Astrocyte (in vitro differentiated cells and primary cell): Measurements from ENCODE around the gene XYLT1. TPM values are rescaled to one million over a fixed set of nuclear protein-coding genes. Genes with fewer than 3 reads are reported as not detected.

Experiments used
- DNase-seq: peaks from one replicate; pipeline ENCODE4 v3.0.0-alpha.2; 2010; ENCODE audit warnings: low read depth
- FAIRE-seq: peaks from 2 replicates; lab custom pipeline; 2011; peaks lifted over from hg19 to GRCh38; lab: Jason Lieb, UNC
- H2AFZ ChIP-seq: 2 replicates; pipeline ENCODE4 v1.6.0; 2012; ENCODE audit warnings: low read depth, low read length, inconsistent platforms
- H3K27ac ChIP-seq: 2 replicates; pipeline ENCODE4 v1.5.1; 2011; ENCODE audit warnings: low read depth, low read length, inconsistent platforms
- H3K27me3 ChIP-seq: 2 replicates; pipeline ENCODE4 v1.6.0; 2011; ENCODE audit warnings: low read length, inconsistent platforms; ENCODE audit not compliant: insufficient read depth
- H3K36me3 ChIP-seq: 2 replicates; pipeline ENCODE4 v1.5.1; 2011; ENCODE audit warnings: low read length, inconsistent platforms; ENCODE audit not compliant: insufficient read depth
- H3K4me1 ChIP-seq: 2 replicates; pipeline ENCODE4 v1.5.1; 2011; ENCODE audit warnings: low read length, inconsistent platforms; ENCODE audit not compliant: insufficient read depth
- H3K4me2 ChIP-seq: 2 replicates; pipeline ENCODE4 v1.6.0; 2012; ENCODE audit warnings: low read length, inconsistent platforms
- H3K4me3 ChIP-seq: 2 replicates; pipeline ENCODE4 v1.5.1; 2011; ENCODE audit warnings: low read depth, mild to moderate bottlenecking, low read length, inconsistent platforms; ENCODE audit not compliant: insufficient read depth
- H3K79me2 ChIP-seq: 2 replicates; pipeline ENCODE4 v1.6.0; 2012; ENCODE audit warnings: mild to moderate bottlenecking, low read length, inconsistent platforms; ENCODE audit not compliant: insufficient read depth
- H3K9ac ChIP-seq: 2 replicates; pipeline ENCODE4 v1.6.0; 2012; ENCODE audit warnings: mild to moderate bottlenecking, low read length, inconsistent platforms
- H3K9me3 ChIP-seq: 2 replicates; pipeline ENCODE4 v1.5.1; 2012; ENCODE audit warnings: low read depth, mild to moderate bottlenecking, low read length, inconsistent platforms; ENCODE audit not compliant: insufficient read depth
- H4K20me1 ChIP-seq: 2 replicates; pipeline ENCODE4 v1.6.0; 2012; ENCODE audit warnings: low read length, inconsistent platforms; ENCODE audit not compliant: insufficient read depth
- H3K27ac Mint-ChIP-seq: one replicate; pipeline ENCODE4 v1.8.0; 2021; ENCODE audit warnings: mild to moderate bottlenecking, mixed read lengths; ENCODE audit not compliant: unreplicated experiment
- H3K27me3 Mint-ChIP-seq: one replicate; pipeline ENCODE4 v1.8.0; 2021; ENCODE audit warnings: low read depth, mixed read lengths; ENCODE audit not compliant: unreplicated experiment
- H3K36me3 Mint-ChIP-seq: one replicate; pipeline ENCODE4 v1.8.0; 2021; ENCODE audit warnings: low read depth, mixed read lengths; ENCODE audit not compliant: unreplicated experiment
- H3K4me1 Mint-ChIP-seq: one replicate; pipeline ENCODE4 v1.8.0; 2021; ENCODE audit warnings: low read depth, mixed read lengths; ENCODE audit not compliant: unreplicated experiment
- H3K4me3 Mint-ChIP-seq: one replicate; pipeline ENCODE4 v1.8.0; 2021; ENCODE audit warnings: mild to moderate bottlenecking, moderate library complexity, mixed read lengths; ENCODE audit not compliant: unreplicated experiment
- H3K9me3 Mint-ChIP-seq: one replicate; pipeline ENCODE4 v1.8.0; 2021; ENCODE audit warnings: mild to moderate bottlenecking, mixed read lengths; ENCODE audit not compliant: unreplicated experiment
- EZH2 ChIP-seq: IDR thresholded peaks from 2 replicates; pipeline ENCODE4 v1.6.1; 2012; ENCODE audit warnings: mild to moderate bottlenecking, low read length, inconsistent platforms; ENCODE audit not compliant: insufficient read depth
- total RNA-seq: library from RNA; stranded (reverse); gene quantifications from 2 replicates; pipeline ENCODE4 v1.2.1, GENCODE V29; 2021
- TF ChIP-seq, protein P1 (sequence below): IDR thresholded peaks from 2 replicates; pipeline ENCODE4 v1.5.1; 2011; ENCODE audit warnings: low read depth, mild to moderate bottlenecking, inconsistent platforms, low read length, moderate library complexity; ENCODE audit not compliant: insufficient read depth

Gene XYLT1
- total RNA-seq, 1 donor from 2014 or later = 22.9 TPM

DNA sequence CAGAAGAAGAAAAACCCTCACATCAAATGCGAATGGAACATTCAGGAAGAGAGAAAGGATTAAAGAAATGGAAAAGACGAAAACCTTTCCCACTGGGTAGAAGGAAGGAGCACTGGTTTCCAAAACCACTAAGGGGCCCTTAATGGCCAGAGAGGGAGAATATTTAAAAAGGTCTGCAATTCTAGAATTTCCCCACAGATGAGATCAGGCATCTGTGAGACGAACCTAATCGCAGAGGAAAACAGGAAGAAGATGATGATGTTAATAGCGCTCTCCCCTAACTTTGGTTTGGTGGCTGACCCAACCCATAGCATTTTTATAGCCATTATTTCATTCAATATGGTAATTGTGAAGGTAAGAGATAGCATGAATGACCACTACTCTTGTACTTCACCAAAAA, 32.8 kb downstream of the XYLT1 start:
- peaks cover 5% of the 10 kb centered on the region for H3K36me3 Mint-ChIP-seq
- no peaks in the 10 kb centered on the region for H3K27me3 Mint-ChIP-seq
- FAIRE-seq = no peak
- Histone ChIP-seq H3K79me2 (peaks cover 90% of the 10 kb centered on the region), H2AFZ (no peak overlapping the region), H3K9me3 (no peaks in the 10 kb centered on the region), H3K4me3 (no peak overlapping the region), H3K36me3 (no peaks in the 10 kb centered on the region), H3K27ac (no peak overlapping the region), H3K4me2 (no peak overlapping the region), H4K20me1 (peaks cover 95% of the 10 kb centered on the region), H3K4me1 (no peaks in the 10 kb centered on the region), H3K9ac (no peak overlapping the region), H3K27me3 (no peaks in the 10 kb centered on the region)
- H3K9me3 Mint-ChIP-seq = peaks cover 1% of the 10 kb centered on the region
- no peak overlapping the region for H3K4me3 Mint-ChIP-seq
- no peak overlapping the region for H3K27ac Mint-ChIP-seq
- TF ChIP-seq, protein P1, sequence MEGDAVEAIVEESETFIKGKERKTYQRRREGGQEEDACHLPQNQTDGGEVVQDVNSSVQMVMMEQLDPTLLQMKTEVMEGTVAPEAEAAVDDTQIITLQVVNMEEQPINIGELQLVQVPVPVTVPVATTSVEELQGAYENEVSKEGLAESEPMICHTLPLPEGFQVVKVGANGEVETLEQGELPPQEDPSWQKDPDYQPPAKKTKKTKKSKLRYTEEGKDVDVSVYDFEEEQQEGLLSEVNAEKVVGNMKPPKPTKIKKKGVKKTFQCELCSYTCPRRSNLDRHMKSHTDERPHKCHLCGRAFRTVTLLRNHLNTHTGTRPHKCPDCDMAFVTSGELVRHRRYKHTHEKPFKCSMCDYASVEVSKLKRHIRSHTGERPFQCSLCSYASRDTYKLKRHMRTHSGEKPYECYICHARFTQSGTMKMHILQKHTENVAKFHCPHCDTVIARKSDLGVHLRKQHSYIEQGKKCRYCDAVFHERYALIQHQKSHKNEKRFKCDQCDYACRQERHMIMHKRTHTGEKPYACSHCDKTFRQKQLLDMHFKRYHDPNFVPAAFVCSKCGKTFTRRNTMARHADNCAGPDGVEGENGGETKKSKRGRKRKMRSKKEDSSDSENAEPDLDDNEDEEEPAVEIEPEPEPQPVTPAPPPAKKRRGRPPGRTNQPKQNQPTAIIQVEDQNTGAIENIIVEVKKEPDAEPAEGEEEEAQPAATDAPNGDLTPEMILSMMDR = no peak
- TF ChIP-seq EZH2 = no peak
- no peaks in the 10 kb centered on the region for H3K4me1 Mint-ChIP-seq
- DNase-seq = no peak

DNA sequence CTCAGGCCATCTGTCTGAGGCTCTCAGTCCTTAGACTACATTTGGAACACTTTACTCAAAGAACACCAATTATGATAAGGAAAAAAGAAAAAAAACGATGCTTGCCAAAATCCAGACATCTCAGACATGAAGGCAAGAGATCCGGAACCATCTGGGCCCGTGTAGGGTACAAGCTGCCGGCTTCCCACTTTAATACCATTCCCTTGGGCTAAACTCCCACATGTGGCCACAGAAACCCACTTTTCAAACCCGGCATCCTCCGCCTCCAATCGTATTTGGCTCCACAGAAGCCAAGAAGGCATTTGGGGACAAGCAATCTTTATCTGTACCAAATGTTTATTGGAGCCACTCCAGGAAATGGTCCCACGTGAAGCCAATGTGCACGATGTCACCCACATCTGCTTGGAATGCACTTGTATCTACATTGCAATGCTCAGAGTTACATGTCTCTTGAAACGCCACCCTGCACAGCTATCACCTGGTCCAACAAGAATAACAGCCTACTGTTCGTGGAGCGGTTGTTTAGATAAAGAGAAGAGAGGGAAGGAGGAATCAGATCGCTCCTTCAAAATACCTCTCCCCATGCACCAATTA, 33.5 kb downstream of the XYLT1 start:
- no peaks in the 10 kb centered on the region for H3K27me3 Mint-ChIP-seq
- H3K9ac ChIP-seq = no peak overlapping the region
- peaks cover 5% of the 10 kb centered on the region for H3K36me3 Mint-ChIP-seq
- H3K27ac ChIP-seq = no peak overlapping the region
- DNase-seq (no peak), FAIRE-seq (no peak)
- H3K4me3 Mint-ChIP-seq = no peak overlapping the region
- H3K4me2 ChIP-seq = no peak overlapping the region
- H3K27ac Mint-ChIP-seq = no peak overlapping the region
- H3K4me1 Mint-ChIP-seq = no peaks in the 10 kb centered on the region
- no peak overlapping the region for H3K4me3 ChIP-seq
- H2AFZ ChIP-seq = no peak overlapping the region
- peaks cover 95% of the 10 kb centered on the region for H4K20me1 ChIP-seq
- no peaks in the 10 kb centered on the region for H3K27me3 ChIP-seq
- H3K79me2 ChIP-seq = peaks cover 90% of the 10 kb centered on the region
- TF ChIP-seq, protein P1 = no peak
- no peak for TF ChIP-seq EZH2
- no peaks in the 10 kb centered on the region for H3K9me3 ChIP-seq
- no peaks in the 10 kb centered on the region for H3K36me3 ChIP-seq
- peaks cover 1% of the 10 kb centered on the region for H3K9me3 Mint-ChIP-seq
- H3K4me1 ChIP-seq = no peaks in the 10 kb centered on the region

DNA sequence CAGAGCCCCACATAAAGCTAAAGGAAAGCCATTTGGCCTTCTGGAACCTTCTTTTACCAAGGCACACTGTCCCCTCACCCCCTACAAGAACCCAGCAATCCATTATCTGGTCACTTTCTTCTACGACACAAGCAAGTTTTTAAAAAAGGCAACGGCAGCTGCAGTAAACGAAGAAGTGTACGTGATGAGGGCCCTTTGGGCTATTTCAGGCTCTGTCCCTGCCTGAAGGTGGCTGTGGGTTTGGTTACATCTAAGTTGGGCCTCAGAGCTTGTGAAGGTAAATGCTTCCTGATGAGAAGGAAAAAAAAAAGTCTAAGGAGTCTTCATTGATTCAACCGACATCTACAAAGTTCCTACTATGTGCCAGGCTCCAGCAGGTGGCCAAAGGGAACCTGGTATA, 35.4 kb downstream of the XYLT1 start:
- H4K20me1 ChIP-seq = peaks cover 96% of the 10 kb centered on the region
- H3K9ac ChIP-seq = no peak overlapping the region
- H3K4me3 Mint-ChIP-seq = no peak overlapping the region
- H3K4me1 ChIP-seq = no peaks in the 10 kb centered on the region
- no peaks in the 10 kb centered on the region for H3K27me3 Mint-ChIP-seq
- DNase-seq = no peak
- no peaks in the 10 kb centered on the region for H3K9me3 ChIP-seq
- FAIRE-seq = no peak
- no peaks in the 10 kb centered on the region for H3K36me3 ChIP-seq
- no peak overlapping the region for H2AFZ ChIP-seq
- H3K4me2 ChIP-seq = no peak overlapping the region
- H3K9me3 Mint-ChIP-seq = no peaks in the 10 kb centered on the region
- no peak overlapping the region for H3K27ac ChIP-seq
- no peaks in the 10 kb centered on the region for H3K27me3 ChIP-seq
- no peak for TF ChIP-seq EZH2
- TF ChIP-seq, protein P1 = no peak
- H3K79me2 ChIP-seq = peaks cover 90% of the 10 kb centered on the region
- no peaks in the 10 kb centered on the region for H3K4me1 Mint-ChIP-seq
- peaks cover 5% of the 10 kb centered on the region for H3K36me3 Mint-ChIP-seq
- H3K4me3 ChIP-seq = no peak overlapping the region
- H3K27ac Mint-ChIP-seq = no peak overlapping the region
